Psoas muscle (tissue), 8 donors: ENCODE results near the gene CRACR2B. TPM values are rescaled to one million over a fixed set of nuclear protein-coding genes. Genes with fewer than 3 reads are reported as not detected.

Experiments
- ATAC-seq, 4 donors: fragments of 200-7000 bp; cut with Tn5 transposase; one replicate each; pipeline ENCODE4 v1.9.1; 2020; ENCODE audit warnings: moderate library complexity in 3 of 4, mild to moderate bottlenecking in 2 of 4
- DNase-seq, 2 donors: peaks; one replicate each; pipeline ENCODE4 v3.0.0-alpha.2; 2020
- H3K27ac ChIP-seq: fragments of 200-600 bp; one replicate; pipeline ENCODE4 v1.8.0; 2022
- H3K27me3 ChIP-seq, 3 donors: fragments of 200-600 bp in 1 of 3; one replicate each; pipeline versions ENCODE4 v1.6.1 to v1.8.0; 2013 to 2022; ENCODE audit warnings: low read length in 2 of 3, mild to moderate bottlenecking in 2 of 3, moderate library complexity in 1 of 3; ENCODE audit not compliant: insufficient read depth in 3 of 3
- H3K36me3 ChIP-seq, 2 donors: fragments of 200-600 bp in 1 of 2; one replicate each; pipeline versions ENCODE4 v1.6.1 to v1.8.0; 2013 to 2022; ENCODE audit warnings: low read depth in 1 of 2, mild to moderate bottlenecking in 1 of 2, moderate library complexity in 1 of 2; ENCODE audit not compliant: insufficient read depth in 1 of 2
- H3K4me1 ChIP-seq: fragments of 200-600 bp; one replicate; pipeline ENCODE4 v1.8.0; 2022
- H3K4me3 ChIP-seq: fragments of 200-600 bp; one replicate; pipeline ENCODE4 v1.8.0; 2022; ENCODE audit warnings: mild to moderate bottlenecking
- H3K9me3 ChIP-seq: fragments of 200-600 bp; one replicate; pipeline ENCODE4 v1.8.0; 2022
- WGBS, 3 donors: extraction: QIAGEN DNeasy Blood & Tissue Kit; methylation state at CpG; one replicate each; pipeline versions ENCODE4 v1.1.6 to v1.1.7; 2013; 5-methylcytosine and 5-hydroxymethylcytosine counted together
- intact Hi-C, 2 donors: fragments of 100-400 bp; cut with DNase I; formaldehyde crosslinking; loops; one replicate each; pipeline versions ENCODE4 v1.11.0 to v1.14.2; 2022
- polyA plus RNA-seq, 3 donors: library from polyadenylated mRNA; stranded (reverse); fragments of 200-250 nt; gene quantifications; one replicate each; pipeline ENCODE4 v1.2.3, GENCODE V29; 2013
- total RNA-seq, 4 donors: library from RNA; stranded (reverse); fragmentation: NEBNext Ultra II Directional in 2 of 4; extraction: Animal tissue kit (Norgen Biotek cat#: 25700) in 2 of 4; gene quantifications; one replicate each; pipeline versions ENCODE4 v1.2.1 to v1.2.4, GENCODE V29; 2021 to 2023
- TF ChIP-seq, protein P1 (sequence below): fragments of 200-600 bp; IDR thresholded peaks from one replicate; pipeline ENCODE4 v1.8.0; 2022; ENCODE audit warnings: antibody characterized with exemption
- donor health status: healthy with polysubstance abuse.
- donor health status: DM: no; HTN: no; CAD: no; lungs with moderate emphysema.
- donor health status: Bipolar disorder and iron deficiency.
- donor health status: healthy.
- donor health status: DM: yes; HTN: yes; CAD: no.
- donor health status: DM: no; HTN: no; CAD: no.
- donor health status: DM: no; HTN: no; CAD: no.
- donor health status: DM: yes; HTN: yes; CAD: no.

Gene CRACR2B
- total and polyA plus RNA-seq, 7 donors: 1.9 to 8.9 (median 2.8) TPM

DNA sequence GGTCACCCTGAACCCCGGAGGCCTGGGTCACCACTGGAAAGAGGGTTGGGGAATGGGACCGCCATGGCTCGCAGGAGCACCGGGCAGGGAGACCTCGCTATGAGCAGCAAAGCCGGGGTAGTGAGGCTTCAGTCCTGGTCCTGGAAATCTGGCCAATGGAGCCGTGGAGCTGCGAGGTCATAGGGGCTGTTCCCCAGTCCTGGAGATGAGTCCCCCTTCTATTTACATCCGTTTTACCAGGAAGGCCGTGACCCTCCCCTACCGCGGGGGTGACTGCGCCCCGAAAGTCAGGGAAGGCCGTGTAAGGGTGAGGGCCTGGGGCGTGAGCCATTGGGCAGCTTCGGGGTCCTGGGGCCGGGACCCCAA is 23.1 kb upstream of the CRACR2B start:
- WGBS, 3 donors: 6 to 8% (median 7%) methylated on average over 16 to 18 of the region's 18 CpGs
- intact Hi-C loops: no loop called here
- DNase-seq: no peak
- no peaks in the 10 kb centered on the region for H3K9me3 ChIP-seq
- H3K27ac ChIP-seq: peak overlapping the region; percentile 81
- TF ChIP-seq, protein P1, sequence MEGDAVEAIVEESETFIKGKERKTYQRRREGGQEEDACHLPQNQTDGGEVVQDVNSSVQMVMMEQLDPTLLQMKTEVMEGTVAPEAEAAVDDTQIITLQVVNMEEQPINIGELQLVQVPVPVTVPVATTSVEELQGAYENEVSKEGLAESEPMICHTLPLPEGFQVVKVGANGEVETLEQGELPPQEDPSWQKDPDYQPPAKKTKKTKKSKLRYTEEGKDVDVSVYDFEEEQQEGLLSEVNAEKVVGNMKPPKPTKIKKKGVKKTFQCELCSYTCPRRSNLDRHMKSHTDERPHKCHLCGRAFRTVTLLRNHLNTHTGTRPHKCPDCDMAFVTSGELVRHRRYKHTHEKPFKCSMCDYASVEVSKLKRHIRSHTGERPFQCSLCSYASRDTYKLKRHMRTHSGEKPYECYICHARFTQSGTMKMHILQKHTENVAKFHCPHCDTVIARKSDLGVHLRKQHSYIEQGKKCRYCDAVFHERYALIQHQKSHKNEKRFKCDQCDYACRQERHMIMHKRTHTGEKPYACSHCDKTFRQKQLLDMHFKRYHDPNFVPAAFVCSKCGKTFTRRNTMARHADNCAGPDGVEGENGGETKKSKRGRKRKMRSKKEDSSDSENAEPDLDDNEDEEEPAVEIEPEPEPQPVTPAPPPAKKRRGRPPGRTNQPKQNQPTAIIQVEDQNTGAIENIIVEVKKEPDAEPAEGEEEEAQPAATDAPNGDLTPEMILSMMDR: no peak
- ATAC-seq: no peak
- peak overlapping the region; percentile 72 for H3K4me3 ChIP-seq
- H3K36me3 ChIP-seq: peaks cover 0 to 36% of the 10 kb centered on the region in 2 donors
- H3K4me1 ChIP-seq: peaks cover 24% of the 10 kb centered on the region
- no peaks in the 10 kb centered on the region for H3K27me3 ChIP-seq

DNA sequence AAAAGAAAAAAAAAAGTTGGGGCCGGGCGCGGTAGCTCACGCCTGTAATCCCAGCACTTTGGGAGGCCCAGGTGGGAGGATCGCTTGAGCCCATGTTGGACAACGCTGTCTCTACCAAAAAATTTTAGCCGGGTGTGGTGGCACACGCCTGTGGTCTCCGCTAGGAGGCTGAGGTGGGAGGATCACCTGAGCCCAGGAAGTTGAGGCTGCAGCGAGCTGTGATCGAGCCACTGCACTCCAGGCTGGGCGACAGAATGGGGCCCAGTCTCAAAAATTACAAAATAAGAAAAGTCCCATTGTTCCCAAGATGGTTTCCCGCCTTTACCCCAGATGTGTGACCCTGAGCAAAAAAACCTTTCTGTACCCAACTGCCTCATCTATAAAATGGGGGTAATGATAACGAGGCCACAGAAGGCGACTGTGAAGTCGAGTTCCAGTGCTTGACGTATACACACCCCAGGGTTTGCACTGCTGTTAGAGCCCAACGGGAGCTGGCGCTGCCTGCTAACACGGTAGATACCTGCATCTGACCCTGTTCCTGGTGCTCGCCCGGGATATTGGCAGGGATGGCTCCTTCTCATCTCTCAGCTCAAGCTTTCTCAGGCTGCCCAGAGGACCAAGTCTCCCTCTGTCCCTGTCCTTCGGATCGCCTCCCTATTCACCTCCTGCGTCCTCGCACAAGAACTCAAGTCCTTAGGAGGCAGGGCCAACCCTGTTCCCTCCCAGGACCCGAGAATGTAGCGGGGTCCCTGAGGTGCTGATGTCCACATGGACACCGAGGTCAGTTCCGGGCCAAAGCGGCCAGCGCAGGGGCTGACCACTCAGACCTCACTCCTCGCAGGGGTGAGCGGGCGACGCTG is 19.1 kb upstream of the CRACR2B start:
- Histone ChIP-seq H3K36me3 (peaks cover 9 to 28% of the 10 kb centered on the region in 2 donors), H3K9me3 (no peaks in the 10 kb centered on the region), H3K4me3 (peak overlapping the region; percentile 93), H3K4me1 (peaks cover 45% of the 10 kb centered on the region), H3K27ac (peak overlapping the region; percentile 97), H3K27me3 (no peaks in the 10 kb centered on the region)
- DNase-seq (peak; percentile 91 to 96), ATAC-seq (peak in 3 of 4 donors; percentile 75 to 80 (median 79))
- TF ChIP-seq, protein P1: no peak
- intact Hi-C loops: no loop called here
- 30 to 31% (median 30%) methylated on average over 34 to 36 of the region's 36 CpGs for WGBS, 3 donors

DNA sequence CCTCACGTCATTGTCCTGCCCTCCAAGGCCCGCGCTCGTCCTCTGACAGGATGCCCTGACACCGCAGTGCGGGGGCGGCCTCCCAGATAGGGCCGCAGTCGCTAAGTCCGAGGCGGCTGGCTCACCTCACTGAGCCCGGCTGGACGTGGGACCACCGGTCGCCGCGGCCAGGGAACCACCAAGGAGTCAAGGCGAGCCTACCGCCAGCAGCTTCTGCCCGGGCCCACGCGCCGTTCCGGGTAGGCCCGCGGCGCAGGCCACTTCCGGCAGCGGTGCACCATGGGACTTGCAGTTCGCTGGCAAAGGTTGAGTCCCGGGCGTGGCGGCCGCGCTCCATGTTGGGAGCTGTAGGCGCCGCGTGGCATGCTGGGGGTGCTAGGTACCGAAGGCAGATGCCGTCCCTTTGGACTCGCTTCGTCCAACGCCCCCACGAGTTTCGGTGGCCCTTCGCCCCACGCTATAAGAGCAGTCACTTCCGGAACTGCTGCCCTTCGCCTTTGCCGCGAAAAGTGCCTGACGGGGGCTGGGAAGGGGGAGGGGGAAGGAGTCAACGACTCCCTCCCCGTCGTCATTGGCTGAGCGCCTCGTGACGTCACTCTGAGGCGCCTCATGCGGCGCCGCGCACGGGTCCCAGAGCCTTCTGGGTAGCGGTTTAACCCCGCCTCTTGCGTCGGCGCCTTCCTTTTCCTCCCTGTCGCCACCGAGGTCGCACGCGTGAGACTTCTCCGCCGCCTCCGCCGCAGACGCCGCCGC is 18.3 kb upstream of the CRACR2B start, which contains the start of gene RPLP2:
RPLP2 (plus strand) TSS at position 681 of the 753 bp plus-strand sequence. CDS start 268 bp downstream, outside the sequence.
- peak; percentile 89 to 91 (median 89) for ATAC-seq
- 0% methylated on average over 73 to 81 of the region's 81 CpGs for WGBS, 3 donors
- Histone ChIP-seq H3K27me3 (no peaks in the 10 kb centered on the region), H3K9me3 (no peaks in the 10 kb centered on the region), H3K36me3 (peaks cover 10 to 36% of the 10 kb centered on the region in 2 donors), H3K27ac (peak within 1 kb of the TSS; percentile 97), H3K4me3 (peak within 1 kb of the TSS; percentile 93), H3K4me1 (peaks cover 37% of the 10 kb centered on the region)
- TF ChIP-seq, protein P1: no peak
- DNase-seq: peak; percentile 99
- intact Hi-C loops: no loop called here

DNA sequence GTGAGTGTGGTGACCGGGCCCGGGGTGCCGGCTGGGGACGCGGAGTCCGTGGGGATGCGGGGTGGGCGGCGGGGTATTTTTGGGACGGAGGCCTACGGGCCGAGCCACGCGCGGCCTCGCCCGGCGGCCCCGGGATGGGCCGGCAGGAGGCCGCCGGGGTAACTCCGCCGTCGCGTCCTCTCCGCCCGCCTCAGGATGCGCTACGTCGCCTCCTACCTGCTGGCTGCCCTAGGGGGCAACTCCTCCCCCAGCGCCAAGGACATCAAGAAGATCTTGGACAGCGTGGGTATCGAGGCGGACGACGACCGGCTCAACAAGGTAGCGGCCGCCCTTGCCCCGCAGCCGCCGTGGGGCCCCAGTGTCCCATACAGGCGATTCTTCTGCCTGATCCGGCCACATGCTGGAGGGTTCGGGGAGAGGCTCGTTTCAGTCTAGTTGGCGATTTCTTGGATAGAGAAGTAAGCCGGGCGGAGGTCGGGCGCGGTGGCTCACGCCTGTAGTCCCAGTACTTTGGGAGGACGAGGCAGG is 17.6 kb upstream of the CRACR2B start:
- WGBS, 3 donors: 0 to 1% (median 1%) methylated on average over 55 of the region's 55 CpGs
- DNase-seq: no peak
- Histone ChIP-seq H3K27me3 (no peaks in the 10 kb centered on the region), H3K27ac (peak overlapping the region; percentile 97), H3K9me3 (no peaks in the 10 kb centered on the region), H3K4me3 (peak overlapping the region; percentile 93), H3K36me3 (peaks cover 10 to 42% of the 10 kb centered on the region in 2 donors), H3K4me1 (peaks cover 31% of the 10 kb centered on the region)
- intact Hi-C loops: no loop called here
- TF ChIP-seq, protein P1: no peak
- ATAC-seq: no peak
